PC-3 (cell line): ENCODE results near the gene SPATA18. TPM values are rescaled to one million over a fixed set of nuclear protein-coding genes. Genes with fewer than 3 reads are reported as not detected.

Source experiments
- ATAC-seq: fragments of 200-7000 bp; cut with Tn5 transposase; 2 replicates; pipeline ENCODE4 v1.9.1; 2020; ENCODE audit warnings: mild to moderate bottlenecking, moderate library complexity
- BruUV-seq: library from RNA; stranded (reverse); fragments of 400-500 nt; replicated peaks from 2 replicates; lab custom pipeline; 2021; lab: Mats Ljungman, UMichigan
- CTCF ChIA-PET: fragments of 300-600 bp; sonication (Branson Sonifier 250); formaldehyde crosslinking; loops from one replicate; lab custom pipeline; 2022; ENCODE audit warnings: antibody characterized with exemption; lab: Charles Lee
- POLR2A ChIA-PET: fragments of 300-600 bp; sonication (Branson Sonifier 250); formaldehyde crosslinking; loops from one replicate; lab custom pipeline; 2022; ENCODE audit warnings: antibody characterized with exemption; ENCODE audit not compliant: unreplicated experiment; lab: Charles Lee
- DNase-seq: peaks from one replicate; pipeline ENCODE4 v3.0.0-alpha.2; 2015
- H2AFZ ChIP-seq: fragments of 300-600 bp; sonication (generic); 2 replicates; pipeline ENCODE4 v1.6.0; 2016; ENCODE audit warnings: antibody characterized with exemption, low read length
- H3F3A ChIP-seq: fragments of 300-600 bp; sonication (generic); one replicate; pipeline ENCODE4 v1.6.0; 2017; ENCODE audit warnings: antibody characterized with exemption, low read length, control low read depth, mild to moderate bottlenecking; ENCODE audit not compliant: unreplicated experiment
- H3K27ac ChIP-seq: fragments of 300-600 bp; sonication (generic); 2 replicates; pipeline ENCODE4 v1.5.1; 2016; ENCODE audit warnings: mild to moderate bottlenecking, low read length
- H3K27me3 ChIP-seq: fragments of 300-600 bp; sonication (generic); 2 replicates; pipeline ENCODE4 v1.6.1; 2016; ENCODE audit warnings: low read length, mixed read lengths
- H3K36me3 ChIP-seq: fragments of 300-600 bp; sonication (generic); 2 replicates; pipeline ENCODE4 v1.6.1; 2016; ENCODE audit warnings: low read depth, mixed run types, low read length, mixed read lengths
- H3K4me1 ChIP-seq: fragments of 300-600 bp; sonication (generic); 2 replicates; pipeline ENCODE4 v1.5.1; 2016; ENCODE audit warnings: low read length; ENCODE audit not compliant: insufficient read depth
- H3K4me2 ChIP-seq: fragments of 300-600 bp; sonication (generic); 2 replicates; pipeline ENCODE4 v1.6.0; 2016; ENCODE audit warnings: low read length
- H3K4me3 ChIP-seq: fragments of 300-600 bp; sonication (generic); 2 replicates; pipeline ENCODE4 v1.5.1; 2016; ENCODE audit warnings: mild to moderate bottlenecking, low read length, mixed read lengths
- H3K79me2 ChIP-seq: fragments of 300-600 bp; sonication (generic); 2 replicates; pipeline ENCODE4 v1.6.1; 2017; ENCODE audit warnings: low read length, mixed read lengths
- H3K9ac ChIP-seq: fragments of 300-600 bp; sonication (generic); 2 replicates; pipeline ENCODE4 v1.6.0; 2016; ENCODE audit warnings: mild to moderate bottlenecking, low read length
- H3K9me2 ChIP-seq: fragments of 300-600 bp; sonication (generic); replicated peaks from 2 replicates; pipeline ENCODE4 v1.6.1; 2016; ENCODE audit warnings: mixed run types, low read length, mixed read lengths
- H3K9me3 ChIP-seq: fragments of 300-600 bp; sonication (generic); 2 replicates; pipeline ENCODE4 v1.6.1; 2016; ENCODE audit warnings: low read length, mixed read lengths
- H4K20me1 ChIP-seq: fragments of 300-600 bp; sonication (generic); 2 replicates; pipeline ENCODE4 v1.6.1; 2016; ENCODE audit warnings: low read length, mixed read lengths
- CTCF ChIP-seq: fragments of 300-600 bp; sonication (generic); conservative IDR thresholded peaks from 2 replicates; pipeline ENCODE4 v1.5.1; 2017; ENCODE audit warnings: antibody characterized with exemption, low read depth, mild to moderate bottlenecking, low read length
- EZH2 ChIP-seq: fragments of 300-600 bp; sonication (generic); IDR thresholded peaks from one replicate; pipeline ENCODE4 v1.6.1; 2017; ENCODE audit warnings: antibody characterized with exemption, mild to moderate bottlenecking, low read length; ENCODE audit not compliant: unreplicated experiment
- EZH2phosphoT487 ChIP-seq: fragments of 300-600 bp; sonication (generic); IDR thresholded peaks from 2 replicates; pipeline ENCODE4 v1.6.1; 2018; ENCODE audit warnings: mild to moderate bottlenecking, antibody characterized with exemption, low read length, borderline replicate concordance
- intact Hi-C: fragments of 100-400 bp; cut with micrococcal nuclease; formaldehyde crosslinking; loops from 2 replicates; pipeline ENCODE4 v1.9.0; 2023
- total RNA-seq: library from RNA; depleted of rRNA; stranded (reverse); fragments of >200 nt; gene quantifications from 2 replicates; pipeline ENCODE4 v1.2.3, GENCODE V29; 2014

Gene SPATA18
- total RNA-seq, 1 experiment from 2014 or later, result not detected

GRCh38 chr4:52107336-52107735 is 56.2 kb downstream of the SPATA18 start:
- Histone ChIP-seq H3K79me2 (no peaks in the 10 kb centered on the region), H3K27ac (no peak overlapping the region), H3K27me3 (no peaks in the 10 kb centered on the region), H3K9me3 (no peaks in the 10 kb centered on the region), H4K20me1 (no peaks in the 10 kb centered on the region), H2AFZ (no peak overlapping the region), H3K36me3 (no peaks in the 10 kb centered on the region), H3K9ac (no peak overlapping the region), H3K4me2 (no peak overlapping the region; the same call in 1 of the 2 replicates), H3K4me1 (peaks cover 32% of the 10 kb centered on the region), H3F3A (no peaks in the 10 kb centered on the region), H3K9me2 (no peaks in the 10 kb centered on the region; the same call in 1 of the 2 replicates), H3K4me3 (no peak overlapping the region)
- ChIA-PET CTCF (no interaction called here), POLR2A (interaction anchor here (0.6 kb wide), 1 partner anchor 1803 kb away, joined by 3 read pairs; no protein-coding TSS in a partner anchor)
- no peak for ATAC-seq
- no TSS peak for BruUV-seq
- intact Hi-C loops, result loop anchor here (10.0 kb wide), 2 partner anchors 267 to 437 kb away; no protein-coding TSS in a partner anchor
- TF ChIP-seq EZH2, result no peak
- TF ChIP-seq CTCF, result no peak
- no peak for TF ChIP-seq EZH2phosphoT487
- DNase-seq, result peak; percentile 26

- Histone ChIP-seq H3K4me2 (no peak overlapping the region), H3K4me3 (no peak overlapping the region), H3K4me1 (peaks cover 30% of the 10 kb centered on the region), H3K27me3 (no peaks in the 10 kb centered on the region), H3K79me2 (no peaks in the 10 kb centered on the region), H4K20me1 (no peaks in the 10 kb centered on the region), H3K36me3 (no peaks in the 10 kb centered on the region), H3K9me2 (no peaks in the 10 kb centered on the region; the same call in 1 of the 2 replicates), H3K9ac (no peak overlapping the region), H3K27ac (no peak overlapping the region), H2AFZ (no peak overlapping the region), H3F3A (no peaks in the 10 kb centered on the region), H3K9me3 (no peaks in the 10 kb centered on the region)
- no peak for TF ChIP-seq EZH2
- peak; percentile 56 for TF ChIP-seq CTCF
- no TSS peak for BruUV-seq
- DNase-seq, result no peak
- intact Hi-C loops, result loop anchor here (10.0 kb wide), 2 partner anchors 267 to 437 kb away; no protein-coding TSS in a partner anchor
- CTCF ChIA-PET, result no interaction called here
- POLR2A ChIA-PET, result no interaction called here
- ATAC-seq, result peak; percentile 46; the same call in 1 of the 2 replicates
Observed at GRCh38 chr4:52107745-52108144, 56.6 kb downstream of the SPATA18 start.

GRCh38 chr4:52110171-52110570 is 59.1 kb downstream of the SPATA18 start:
- Histone ChIP-seq H3K4me2 (no peak overlapping the region), H3K27ac (no peak overlapping the region), H3K27me3 (no peaks in the 10 kb centered on the region), H3K36me3 (no peaks in the 10 kb centered on the region), H2AFZ (no peak overlapping the region), H3K9me2 (no peaks in the 10 kb centered on the region; the same call in 1 of the 2 replicates), H4K20me1 (no peaks in the 10 kb centered on the region), H3K9me3 (no peaks in the 10 kb centered on the region), H3K4me3 (no peak overlapping the region), H3K79me2 (no peaks in the 10 kb centered on the region), H3K9ac (no peak overlapping the region), H3K4me1 (peaks cover 16% of the 10 kb centered on the region), H3F3A (no peaks in the 10 kb centered on the region)
- POLR2A ChIA-PET, result no interaction called here
- no TSS peak for BruUV-seq
- TF ChIP-seq CTCF (no peak), EZH2phosphoT487 (no peak), EZH2 (no peak)
- CTCF ChIA-PET, result no interaction called here
- ATAC-seq (no peak), DNase-seq (no peak)
- intact Hi-C loops, result no loop called here
